HS-27A (cell line): Measurements from ENCODE around the gene PIAS3.
A peak's percentile ranks its signal among the peaks of the same experiment; 100 is the strongest.
"Not testable (repeated sequence)": the region's sequence is repeated elsewhere in the genome, so short reads cannot be mapped to it uniquely, and the experiment has no call there.

Source experiments
- DNase-seq: peaks from one replicate; pipeline ENCODE4 v3.0.0-alpha.2; 2012; ENCODE audit warnings: low read depth, missing footprints

PIAS3 gene

GRCh38 chr1:145823565-145824498 lies 35.0 kb downstream of the PIAS3 start, which contains the start of the genes POLR3C and RNF115:
Gene POLR3C (plus strand): TSS chr1:145824200. CDS start chr1:145825777, 1,577 bp downstream.
Gene RNF115 (minus strand): TSS chr1:145824095. CDS start chr1:145823873, 222 bp downstream.
- DNase-seq = peak; percentile 71

- DNase-seq = not testable (repeated sequence)
Observed at GRCh38 chr1:145822779-145823331, 36.0 kb downstream of the PIAS3 start.

GRCh38 chr1:145818095-145818494 lies 40.8 kb downstream of the PIAS3 start:
- DNase-seq = not testable (repeated sequence)

GRCh38 chr1:145812977-145813810 lies 45.7 kb downstream of the PIAS3 start:
- not testable (repeated sequence) for DNase-seq

GRCh38 chr1:145806844-145807243 lies 52.0 kb downstream of the PIAS3 start:
- no peak for DNase-seq

GRCh38 chr1:145806408-145806807 lies 52.5 kb downstream of the PIAS3 start:
- DNase-seq = no peak

GRCh38 chr1:145805057-145805456 lies 53.8 kb downstream of the PIAS3 start:
- no peak for DNase-seq

- no peak for DNase-seq
Observed at GRCh38 chr1:145804235-145805045, 54.4 kb downstream of the PIAS3 start.

- DNase-seq = no peak
Observed at GRCh38 chr1:145799806-145800205, 59.1 kb downstream of the PIAS3 start.
